ENCODE measurements around the gene CCDC149. TPM values are rescaled to one million over a fixed set of nuclear protein-coding genes. Genes with fewer than 3 reads are reported as not detected.

Gene CCDC149
- total RNA-seq, 1 experiment from 2014 or later, result 7.9 TPM

DNA sequence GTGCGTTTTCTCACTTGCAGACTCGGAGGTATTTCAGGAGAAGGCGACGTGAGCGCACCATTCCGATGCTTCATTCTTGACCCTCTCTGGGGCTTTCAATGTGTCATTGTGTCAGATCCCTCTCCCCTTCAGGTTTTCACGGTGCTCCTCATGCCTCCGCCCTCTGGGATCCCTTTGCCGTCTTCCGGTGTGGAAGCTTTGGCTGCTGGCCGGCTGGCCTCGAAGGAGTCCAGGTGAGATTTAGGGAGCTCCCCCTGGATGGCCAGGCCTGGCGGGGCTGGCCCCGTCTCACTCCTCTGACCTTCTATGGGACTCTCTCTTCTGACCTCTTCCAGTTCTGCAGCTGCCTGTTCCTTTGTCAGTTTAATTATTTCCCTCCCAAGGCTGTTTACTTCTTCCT, 104.6 kb downstream of the CCDC149 start:
- Histone ChIP-seq H3K9me2 (replicated peaks; ENCODE audit: low read length) (no peaks in the 10 kb centered on the region), H3K4me2 (ENCODE audit: low read length) (no peak overlapping the region), H4K20me1 (ENCODE audit: low read length) (no peaks in the 10 kb centered on the region), H3F3A (ENCODE audit: low read length, unreplicated experiment) (no peaks in the 10 kb centered on the region), H3K4me1 (ENCODE audit: insufficient read depth, low read length) (no peaks in the 10 kb centered on the region), H3K9me3 (ENCODE audit: low read length) (no peaks in the 10 kb centered on the region), H3K79me2 (ENCODE audit: low read length) (no peaks in the 10 kb centered on the region), H3K4me3 (ENCODE audit: low read length) (no peak overlapping the region), H3K36me3 (ENCODE audit: low read depth, low read length) (no peaks in the 10 kb centered on the region), H3K9ac (ENCODE audit: low read length) (no peak overlapping the region), H2AFZ (ENCODE audit: low read length) (no peak overlapping the region), H3K27me3 (ENCODE audit: low read length) (no peaks in the 10 kb centered on the region), H3K27ac (ENCODE audit: low read length) (no peak overlapping the region)
- CTCF ChIA-PET, result no interaction called here
- ATAC-seq (no peak), DNase-seq (no peak)
- TF ChIP-seq EZH2phosphoT487 (IDR thresholded peaks at IDR 0.05; ENCODE audit: borderline replicate concordance, low read length) (no peak), CTCF (conservative IDR thresholded peaks at IDR 0.05; ENCODE audit: low read depth, low read length) (no peak), EZH2 (IDR thresholded peaks at IDR 0.05; ENCODE audit: low read length, unreplicated experiment) (no peak)
- POLR2A ChIA-PET (ENCODE audit: unreplicated experiment), result no interaction called here
- TSS peak; percentile 45 for BruUV-seq (replicated peaks)
- intact Hi-C loops (cut with micrococcal nuclease), result no loop called here

- BruUV-seq (replicated peaks), result no TSS peak
Measured at GRCh38 chr4:24807611-24808010, 105.2 kb downstream of the CCDC149 start.

More at GRCh38 chr4:24807611-24808010, 105.2 kb downstream of the CCDC149 start:
- Histone ChIP-seq H3K36me3 (ENCODE audit: low read depth, low read length) (no peaks in the 10 kb centered on the region), H3K9ac (ENCODE audit: low read length) (no peak overlapping the region), H3K4me2 (ENCODE audit: low read length) (no peak overlapping the region), H2AFZ (ENCODE audit: low read length) (no peak overlapping the region), H3K4me3 (ENCODE audit: low read length) (no peak overlapping the region), H3K27ac (ENCODE audit: low read length) (no peak overlapping the region), H3K4me1 (ENCODE audit: insufficient read depth, low read length) (no peaks in the 10 kb centered on the region), H3K9me3 (ENCODE audit: low read length) (no peaks in the 10 kb centered on the region), H4K20me1 (ENCODE audit: low read length) (no peaks in the 10 kb centered on the region), H3K9me2 (replicated peaks; ENCODE audit: low read length) (no peaks in the 10 kb centered on the region), H3F3A (ENCODE audit: low read length, unreplicated experiment) (no peaks in the 10 kb centered on the region), H3K79me2 (ENCODE audit: low read length) (no peaks in the 10 kb centered on the region), H3K27me3 (ENCODE audit: low read length) (no peaks in the 10 kb centered on the region)
- DNase-seq, result no peak
- ChIA-PET POLR2A (ENCODE audit: unreplicated experiment) (no interaction called here), CTCF (no interaction called here)
- intact Hi-C loops (cut with micrococcal nuclease), result no loop called here
- no peak for ATAC-seq
- no peak for TF ChIP-seq CTCF (conservative IDR thresholded peaks at IDR 0.05; ENCODE audit: low read depth, low read length)
- no peak for TF ChIP-seq EZH2 (IDR thresholded peaks at IDR 0.05; ENCODE audit: low read length, unreplicated experiment)
- no peak for TF ChIP-seq EZH2phosphoT487 (IDR thresholded peaks at IDR 0.05; ENCODE audit: borderline replicate concordance, low read length)
